Measurements from ENCODE around the gene LMAN1L.

Gene LMAN1L

DNA sequence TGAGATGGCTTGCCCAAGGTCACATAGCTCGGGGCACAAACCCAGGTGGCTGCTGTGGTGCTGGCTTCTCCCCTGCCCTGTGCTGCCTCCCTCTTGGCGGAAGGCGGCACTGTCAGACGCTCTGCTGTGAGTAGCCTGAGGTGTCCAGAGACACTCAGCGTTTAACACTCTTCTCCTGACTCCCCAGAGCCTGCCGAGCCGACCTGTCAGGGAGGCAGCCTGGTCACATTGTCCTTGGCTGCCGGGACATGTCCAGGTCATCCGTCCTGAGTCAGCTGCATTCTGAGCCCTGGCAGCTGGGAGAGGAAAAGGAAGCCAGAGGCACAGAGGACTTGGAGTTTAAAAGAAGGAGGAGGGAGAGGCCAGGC lies 4.7 kb downstream of the LMAN1L start:
- no peak for DNase-seq

DNA sequence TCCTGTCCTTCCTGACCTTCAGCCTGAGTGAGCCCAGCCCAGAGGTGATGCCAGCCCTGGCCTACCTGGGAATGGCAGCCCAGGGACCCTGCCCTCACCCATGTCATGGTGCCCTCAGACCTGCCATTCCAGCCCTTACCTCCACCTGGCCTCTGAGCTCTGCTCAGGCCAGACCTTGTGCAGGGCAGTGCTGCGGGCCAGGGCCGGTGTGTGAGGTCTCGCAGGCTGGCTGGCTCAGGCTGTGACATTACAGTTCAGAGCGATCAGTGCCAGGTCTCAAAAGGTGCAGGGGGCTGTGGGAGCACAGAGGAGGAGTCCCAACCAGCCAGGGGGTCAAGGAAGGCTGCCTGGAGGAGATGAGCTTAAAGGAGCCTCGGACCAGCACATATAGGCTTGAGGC lies 7.4 kb downstream of the LMAN1L start:
- DNase-seq = no peak

DNA sequence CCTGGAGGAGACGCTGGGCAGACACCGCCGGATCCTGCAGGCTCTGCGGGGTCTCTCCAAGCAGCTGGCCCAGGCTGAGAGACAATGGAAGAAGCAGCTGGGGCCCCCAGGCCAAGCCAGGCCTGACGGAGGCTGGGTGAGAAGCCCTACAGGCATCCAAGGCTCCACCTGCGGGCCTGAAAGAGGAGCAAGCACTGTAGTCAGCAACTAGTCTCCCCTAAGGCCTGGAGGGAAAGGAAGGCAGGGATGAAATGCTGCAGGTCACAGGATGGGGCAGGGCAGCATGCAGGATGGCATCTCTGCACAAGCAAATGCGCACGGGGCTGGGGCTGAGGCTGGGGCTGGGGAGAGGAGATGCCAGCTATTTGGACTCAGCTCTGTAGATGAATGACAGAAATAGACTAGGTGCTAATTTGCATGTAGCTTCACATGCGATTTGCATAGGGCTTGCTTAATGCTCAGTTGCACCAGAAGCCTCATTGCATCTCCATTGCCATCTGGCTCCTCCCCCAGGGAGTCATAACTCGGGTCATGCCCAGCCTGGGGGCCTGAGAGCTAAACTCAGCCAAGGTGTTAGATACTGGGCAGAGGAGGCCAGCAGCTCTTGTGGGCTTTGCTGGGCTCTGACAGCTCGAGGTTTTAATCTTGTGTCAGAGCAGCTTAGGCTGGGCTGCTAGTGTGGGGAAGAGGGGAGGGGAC lies 8.6 kb downstream of the LMAN1L start:
- peak; percentile 29 for DNase-seq

DNA sequence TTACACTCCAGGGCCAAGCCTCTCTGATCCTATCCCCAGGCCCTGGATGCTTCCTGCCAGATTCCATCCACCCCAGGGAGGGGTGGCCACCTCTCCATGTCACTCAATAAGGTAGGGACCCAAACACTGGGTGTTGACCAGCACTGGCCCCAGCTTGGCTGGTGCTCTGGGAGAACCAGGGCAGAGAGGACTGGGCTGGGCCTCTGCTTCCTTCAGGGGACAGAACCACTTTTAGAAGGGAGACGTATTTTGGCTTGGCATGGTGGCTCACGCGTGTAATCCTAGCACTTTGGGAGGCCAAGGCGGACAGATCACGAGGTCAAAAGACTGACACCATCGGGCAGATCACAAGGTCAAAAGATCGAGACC lies 9.1 kb downstream of the LMAN1L start:
- DNase-seq = no peak

DNA sequence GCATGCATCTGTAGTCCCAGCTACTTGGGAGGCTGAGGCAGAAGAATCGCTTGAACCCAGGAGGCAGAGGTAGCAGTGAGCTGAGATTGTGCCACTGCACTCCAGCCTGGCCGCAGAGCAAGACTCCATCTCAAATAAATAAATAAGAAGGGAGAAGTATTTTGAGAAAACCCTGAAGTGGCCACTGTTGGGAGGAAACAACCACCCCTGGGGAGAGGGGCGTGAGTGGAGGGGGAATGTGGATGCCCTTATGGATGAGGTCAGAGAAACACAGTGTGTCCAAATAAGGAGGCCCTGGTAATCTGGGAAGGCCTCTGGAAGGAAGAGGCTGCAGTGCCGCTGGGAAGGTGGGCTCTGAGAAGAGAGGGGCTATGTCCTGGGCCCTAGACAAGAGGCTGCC lies 9.6 kb downstream of the LMAN1L start:
- no peak for DNase-seq

DNA sequence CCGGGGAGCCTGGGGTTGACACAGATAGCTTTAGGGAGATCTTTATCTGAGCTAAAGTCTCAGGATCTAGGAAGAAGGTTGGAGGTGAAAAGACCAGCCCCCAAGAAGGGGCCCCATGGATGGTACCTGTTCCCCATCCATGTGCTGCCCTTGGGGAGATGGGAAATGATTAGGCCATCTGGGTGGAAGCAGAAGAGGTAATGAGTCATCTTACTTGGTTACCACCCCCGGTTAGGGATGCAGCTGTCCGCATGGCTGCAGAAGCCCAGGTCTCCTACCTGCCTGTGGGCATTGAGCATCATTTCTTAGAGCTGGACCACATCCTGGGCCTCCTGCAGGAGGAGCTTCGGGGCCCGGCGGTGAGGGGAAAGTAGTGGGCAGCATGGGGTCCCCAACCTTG lies 10.7 kb downstream of the LMAN1L start:
- DNase-seq = no peak

DNA sequence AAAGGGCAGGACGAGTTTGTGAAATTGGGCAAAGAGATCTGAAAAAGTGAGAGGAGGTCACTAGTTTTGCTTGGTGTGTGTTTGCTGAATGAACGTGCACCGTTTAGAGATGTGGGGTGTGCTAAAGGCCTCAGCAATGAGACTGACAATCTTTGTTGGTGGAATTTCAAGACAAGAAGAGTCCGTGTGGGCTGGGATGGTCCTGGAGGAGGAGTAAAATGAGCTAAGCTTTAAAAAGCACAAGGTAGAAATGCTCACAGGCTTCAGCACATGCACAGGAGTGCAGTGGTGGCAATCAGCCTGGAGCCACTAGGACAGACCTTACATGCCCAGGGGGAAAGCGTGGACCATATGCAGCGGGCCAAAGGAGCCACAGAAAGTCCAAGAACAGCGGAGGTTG lies 12.3 kb downstream of the LMAN1L start:
- DNase-seq = no peak

DNA sequence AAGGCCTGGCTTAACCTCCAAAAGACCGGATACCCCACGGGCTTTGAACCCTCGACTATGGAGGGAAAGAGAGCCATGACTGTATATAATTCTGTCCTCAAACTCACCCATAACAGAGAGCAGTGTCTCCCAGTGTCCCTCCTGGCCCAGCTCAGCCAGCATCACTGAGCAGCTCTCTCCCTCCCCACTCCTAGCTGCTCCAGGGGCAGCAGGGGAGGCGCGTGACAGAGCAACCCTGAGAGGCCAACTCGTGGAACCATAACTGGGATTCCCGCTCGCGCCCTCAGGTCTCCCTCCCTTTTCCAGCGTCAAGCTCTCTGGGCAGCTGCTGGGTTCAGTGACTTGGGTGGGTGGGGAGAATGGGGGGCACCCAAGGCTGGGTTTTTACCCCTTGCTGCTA lies 13.2 kb downstream of the LMAN1L start:
- no peak for DNase-seq

DNA sequence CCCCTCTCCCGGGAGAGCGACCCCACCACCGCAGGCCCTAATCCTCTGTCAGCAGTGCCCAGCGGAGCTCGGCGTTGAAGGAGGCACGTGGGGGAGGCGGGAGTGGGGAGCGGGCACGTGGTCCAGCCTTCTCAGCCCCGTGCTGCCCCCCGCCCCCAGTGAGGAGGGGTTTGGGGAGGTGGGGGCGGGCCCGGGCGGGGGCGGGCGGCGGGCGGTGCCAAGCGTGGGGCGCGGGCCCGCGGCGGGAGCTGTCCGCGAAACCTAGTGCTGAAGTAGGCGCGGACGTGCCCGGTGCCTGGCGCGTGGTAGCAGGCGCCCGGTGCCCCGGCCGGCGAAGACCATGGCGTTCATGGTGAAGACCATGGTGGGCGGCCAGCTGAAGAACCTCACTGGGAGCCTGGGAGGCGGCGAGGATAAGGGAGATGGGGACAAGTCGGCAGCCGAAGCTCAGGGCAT lies 13.8 kb downstream of the LMAN1L start, which contains the start of gene CPLX3:
TSS of gene CPLX3 (plus strand) at position 264 of the 456 bp plus-strand sequence. CDS start at position 341, 77 bp downstream.
- no peak for DNase-seq

DNA sequence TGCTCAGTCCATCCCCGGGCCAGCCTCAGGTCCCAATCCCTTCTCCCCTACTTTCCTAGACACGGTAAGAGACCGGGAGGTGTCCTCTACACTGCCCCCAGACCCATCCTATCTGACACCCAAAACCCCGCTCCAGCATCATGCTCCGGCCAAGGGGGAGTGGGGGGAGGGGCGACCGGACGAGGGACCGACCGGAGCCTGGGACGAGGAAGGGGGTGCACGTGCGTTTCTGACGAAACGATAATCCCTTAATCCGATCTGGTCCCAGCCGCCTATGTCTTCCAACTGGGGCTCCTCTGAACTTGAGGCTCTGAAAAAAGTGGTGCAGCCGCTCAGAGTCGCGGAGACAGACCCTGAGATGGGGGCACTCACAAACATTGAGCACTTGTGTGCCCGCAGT lies 14.3 kb downstream of the LMAN1L start:
- DNase-seq = no peak

DNA sequence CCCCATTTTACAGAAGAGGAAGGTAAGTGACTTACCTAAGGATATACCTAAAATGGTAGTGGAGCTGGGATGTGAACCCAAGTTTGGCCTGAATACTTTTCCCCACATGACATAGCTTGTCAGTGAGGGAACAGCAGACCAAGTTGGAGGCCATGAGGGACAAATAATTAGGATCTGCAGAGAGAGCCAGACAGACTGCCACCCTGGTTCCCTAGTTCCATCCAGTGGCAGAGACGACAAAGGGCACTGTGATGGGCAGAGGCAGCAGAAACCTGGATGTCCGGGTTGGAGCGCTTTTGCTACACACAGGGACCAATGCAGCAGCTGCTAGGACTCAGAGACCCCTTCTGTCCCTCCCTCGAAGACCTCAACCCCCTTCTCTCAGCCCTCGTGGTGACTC lies 15.0 kb downstream of the LMAN1L start:
- DNase-seq = no peak

DNA sequence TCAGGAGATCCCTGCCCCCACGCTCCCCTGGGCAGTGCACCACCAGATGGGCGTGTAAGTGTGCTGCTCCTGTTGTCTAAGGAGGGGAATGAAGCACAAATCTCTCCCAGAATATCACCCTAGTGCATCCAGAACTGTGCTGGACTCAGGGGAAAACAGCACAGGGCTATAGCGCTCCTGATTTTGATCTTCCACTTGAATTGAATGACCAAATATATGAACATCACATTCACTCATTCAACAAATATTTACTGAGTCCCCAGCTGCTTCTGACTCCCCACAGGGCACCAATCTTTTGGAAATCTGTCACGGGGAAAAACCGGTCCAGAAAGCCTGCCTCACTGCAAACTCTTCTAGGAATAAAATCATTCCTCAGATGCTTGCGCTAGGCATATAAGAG lies 16.2 kb downstream of the LMAN1L start:
- no peak for DNase-seq

DNA sequence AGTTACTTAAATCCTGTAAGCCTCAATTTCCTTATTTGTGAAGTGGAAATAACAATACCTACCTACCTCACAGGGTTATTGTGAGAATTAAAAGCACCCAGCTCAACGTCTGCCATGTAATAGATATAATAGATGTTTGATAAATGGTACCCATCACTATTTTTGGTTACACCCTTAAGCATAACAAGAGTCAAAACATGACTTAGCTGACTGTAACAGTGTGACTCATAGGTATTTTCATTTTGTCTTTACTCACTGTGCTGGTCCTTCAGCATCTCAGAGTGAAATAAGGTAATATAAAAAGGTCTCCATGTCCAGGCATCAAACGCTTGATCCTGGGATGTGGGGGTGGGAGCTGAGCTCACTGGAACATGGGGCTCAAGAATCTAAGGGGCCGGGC lies 16.9 kb downstream of the LMAN1L start:
- no peak for DNase-seq

DNA sequence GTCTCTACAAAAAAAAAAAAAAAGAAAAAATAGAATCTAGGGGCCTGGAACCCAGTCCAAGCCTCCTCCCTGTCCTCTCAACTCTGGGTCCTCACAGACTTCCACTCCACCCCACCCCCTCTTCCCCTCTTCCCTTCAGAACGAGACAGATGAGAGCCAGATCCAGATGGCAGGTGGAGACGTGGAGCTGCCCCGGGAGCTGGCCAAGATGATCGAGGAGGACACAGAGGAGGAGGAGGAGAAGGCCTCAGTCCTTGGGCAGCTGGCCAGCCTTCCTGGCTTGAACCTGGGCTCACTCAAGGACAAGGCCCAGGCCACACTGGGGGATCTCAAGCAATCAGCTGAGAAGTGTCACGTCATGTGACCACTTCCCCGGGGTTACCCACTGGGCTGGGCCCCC lies 17.4 kb downstream of the LMAN1L start:
- no peak for DNase-seq

DNA sequence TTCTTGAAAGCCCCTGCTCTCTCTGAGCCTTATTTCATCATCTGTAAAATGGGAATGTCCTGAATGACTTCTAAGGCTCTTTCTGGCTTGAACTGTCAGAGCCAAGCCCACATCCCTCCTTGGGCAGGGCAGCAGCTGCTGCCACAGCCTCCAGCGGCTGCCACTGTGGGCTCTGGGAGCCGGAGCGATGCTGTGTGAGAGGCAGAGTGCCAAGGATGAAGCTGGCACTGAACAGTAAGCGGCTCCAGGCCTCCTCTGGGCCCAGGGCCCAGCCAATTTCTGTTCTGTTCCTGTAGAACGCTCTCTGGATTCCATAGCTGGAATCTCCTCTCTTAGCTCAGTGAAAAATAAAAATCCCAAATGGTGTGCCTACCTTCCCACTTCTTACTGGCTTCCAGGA lies 18.2 kb downstream of the LMAN1L start:
- DNase-seq = peak; percentile 46

DNA sequence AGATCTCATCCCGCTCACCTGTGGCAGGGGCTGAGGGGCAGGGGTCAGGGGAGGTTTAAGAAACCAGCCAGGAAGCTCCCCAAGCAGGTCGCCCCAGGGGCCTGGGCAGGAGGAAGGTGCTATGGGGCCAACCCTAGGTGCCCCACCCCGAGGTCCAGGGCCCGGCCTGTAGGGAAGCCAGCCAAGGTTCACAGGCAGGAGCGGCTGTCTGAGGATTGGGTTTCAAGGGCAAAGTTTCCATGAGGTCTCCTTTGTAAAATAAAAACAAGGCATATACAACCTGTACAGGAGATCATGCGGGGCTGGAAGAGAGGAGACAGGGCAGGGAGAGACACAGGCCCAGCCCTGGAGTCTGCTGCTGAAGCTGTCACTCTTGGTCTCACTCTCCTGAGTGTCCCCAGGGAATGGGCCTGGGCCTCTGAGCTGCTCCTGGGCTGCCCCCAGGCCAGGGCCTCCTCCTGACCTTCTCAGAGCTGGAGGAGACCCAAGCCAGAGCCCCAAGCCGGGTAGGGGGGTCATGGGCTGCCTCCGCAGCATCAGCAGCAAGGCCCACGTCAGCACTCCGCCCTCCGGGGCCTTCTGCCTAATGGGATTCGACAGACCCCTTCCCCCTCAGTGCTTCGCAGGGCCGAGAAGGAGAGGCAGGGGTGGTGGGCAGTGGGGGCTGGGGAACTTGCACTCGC lies 19.3 kb downstream of the LMAN1L start:
- DNase-seq = no peak

DNA sequence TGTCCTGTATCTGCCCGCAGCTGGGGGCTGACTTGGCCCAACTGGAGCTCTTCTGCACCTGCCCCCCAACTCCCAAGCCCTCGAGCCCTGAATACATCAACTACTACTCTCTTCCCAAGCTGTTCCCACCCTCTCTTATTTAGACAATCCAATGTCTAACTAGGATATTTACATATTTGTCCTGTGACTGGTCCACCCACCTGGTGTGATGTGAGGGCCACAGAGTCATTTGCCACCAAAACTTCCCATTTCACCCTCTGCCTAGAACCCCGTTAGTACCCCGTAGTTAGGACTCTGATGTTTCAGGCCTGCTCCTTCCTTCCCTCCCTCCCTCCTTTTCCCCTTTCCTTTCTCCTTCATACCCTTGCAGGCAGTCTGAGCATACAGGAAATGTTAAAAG lies 20.2 kb downstream of the LMAN1L start:
- DNase-seq = no peak

DNA sequence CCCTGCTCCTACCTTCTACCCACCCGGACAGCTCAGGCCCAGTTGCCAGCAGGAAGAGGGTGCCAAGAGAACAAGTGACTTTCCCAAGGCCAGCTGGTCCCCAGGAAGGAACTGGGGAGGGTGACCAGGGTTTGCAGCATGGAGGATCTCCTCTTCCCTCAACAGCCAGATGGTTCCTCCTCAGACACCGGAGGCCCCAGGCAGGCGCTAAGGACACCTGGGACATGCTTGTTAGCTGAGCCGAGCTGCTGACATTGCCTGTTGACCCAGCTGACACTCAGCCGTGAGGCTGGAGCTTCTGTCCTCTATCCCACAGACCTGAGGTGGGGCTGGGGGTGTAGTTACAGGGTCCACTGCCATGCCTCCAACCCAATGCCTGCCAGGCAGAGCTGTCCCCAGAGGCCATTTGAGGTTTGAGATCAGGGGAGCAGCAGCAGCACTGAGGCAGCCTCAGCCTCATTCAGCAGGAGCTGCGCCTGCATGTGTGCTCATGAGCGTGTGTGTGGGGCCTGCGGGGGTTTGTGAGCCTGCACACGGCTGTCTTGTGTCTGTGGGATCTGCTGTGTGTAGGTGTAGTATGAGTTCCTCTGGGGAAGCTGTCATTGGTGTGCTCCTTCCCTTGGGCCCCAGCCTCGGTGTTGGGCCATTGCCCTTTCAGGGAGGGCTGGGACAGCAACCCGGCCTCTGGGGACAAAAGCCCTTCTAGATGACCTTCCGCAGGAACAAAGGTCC lies 20.9 kb downstream of the LMAN1L start:
- DNase-seq = no peak

DNA sequence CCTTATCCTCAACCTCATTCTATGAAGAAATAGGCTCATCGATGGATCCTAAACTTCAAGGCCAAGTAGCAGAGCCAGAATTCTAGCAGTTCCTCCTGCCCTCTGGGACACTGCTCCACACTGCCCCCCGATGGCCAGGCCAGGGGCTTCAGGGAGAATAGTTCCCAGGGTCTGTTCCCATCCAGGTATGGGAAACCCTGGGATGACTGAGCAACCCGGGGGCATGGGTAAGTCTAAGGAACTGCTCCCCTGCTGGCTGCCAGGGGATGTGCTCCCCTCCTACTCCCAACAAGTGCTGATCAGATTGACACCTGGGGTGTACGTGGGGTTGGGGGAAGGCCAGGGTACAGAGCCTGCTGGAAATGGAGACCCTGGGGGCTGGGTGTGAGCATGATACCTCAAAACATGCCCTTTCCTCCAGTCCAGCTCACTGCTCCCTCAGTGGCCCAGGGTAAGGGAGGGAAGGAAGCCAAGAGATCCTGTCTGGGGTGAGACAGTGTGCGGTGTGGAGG lies 22.7 kb downstream of the LMAN1L start:
- DNase-seq = no peak

DNA sequence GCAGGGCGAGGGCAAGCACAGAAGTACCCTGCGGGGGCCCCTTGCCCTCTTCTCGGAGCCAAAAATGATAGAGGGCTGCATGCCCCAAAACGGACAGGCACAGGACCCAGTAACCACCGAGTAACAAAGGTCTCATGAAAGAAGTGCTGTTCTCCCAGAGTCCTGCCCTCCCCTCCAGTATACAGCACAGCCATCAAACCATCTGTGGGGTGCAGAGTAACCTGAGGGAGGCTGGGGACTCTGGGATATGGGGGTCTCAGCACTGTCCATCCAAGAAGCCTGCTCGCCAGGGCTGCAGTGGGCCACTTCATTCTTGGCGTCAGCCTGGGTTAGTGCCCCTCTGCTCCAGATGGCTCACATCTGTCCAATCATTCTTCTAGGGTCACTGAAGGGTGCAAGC lies 24.2 kb downstream of the LMAN1L start:
- no peak for DNase-seq

DNA sequence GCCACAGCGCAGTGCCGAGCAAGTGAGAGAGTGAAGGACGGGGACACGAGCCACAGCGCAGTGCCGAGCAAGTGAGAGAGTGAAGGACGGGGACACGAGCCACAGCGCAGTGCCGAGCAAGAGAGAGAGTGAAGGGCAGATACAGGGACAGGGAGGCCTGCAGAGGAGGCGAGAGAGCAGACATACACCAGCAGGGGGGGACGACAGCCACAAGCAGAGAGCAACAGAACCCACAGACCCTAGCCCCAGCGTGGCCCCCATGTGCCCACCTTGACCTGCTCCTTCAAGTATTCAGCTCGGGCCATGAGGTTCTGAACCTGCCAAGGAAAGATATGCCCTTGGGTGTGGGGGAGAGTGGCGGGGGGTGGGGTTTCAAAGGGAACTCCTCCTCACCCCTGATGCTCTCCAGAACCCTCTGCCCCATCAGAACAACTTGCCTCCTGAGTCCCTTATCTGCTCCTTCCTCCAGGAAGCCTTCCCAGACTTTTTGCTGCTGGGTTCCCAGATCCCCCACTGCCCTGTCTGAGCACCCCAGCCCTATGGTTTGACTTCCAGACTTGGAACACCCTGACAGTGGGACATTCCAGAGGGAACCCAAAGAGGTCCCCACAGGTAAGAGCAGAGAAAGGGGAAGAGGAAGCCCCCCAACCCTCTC lies 25.0 kb downstream of the LMAN1L start:
- no peak for DNase-seq

DNA sequence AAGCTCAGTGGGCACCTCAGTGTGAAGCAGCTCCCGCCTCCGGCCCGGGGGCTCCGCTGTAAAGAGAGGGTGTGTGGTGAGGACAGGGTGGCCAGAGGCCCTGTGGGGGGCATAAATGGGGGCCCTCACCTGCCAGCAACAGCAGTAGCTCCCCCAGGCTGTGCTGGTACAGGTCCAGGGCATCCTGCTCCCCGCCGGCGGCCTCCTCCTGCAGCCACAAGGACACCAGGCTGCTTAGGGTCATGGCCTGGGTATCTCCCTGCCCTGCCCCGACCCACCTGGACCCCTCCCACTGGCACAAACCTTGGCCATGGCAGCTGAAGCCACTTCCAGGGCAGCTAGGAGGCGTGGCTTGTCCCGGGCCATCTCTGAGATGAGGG lies 25.5 kb downstream of the LMAN1L start:
- no peak for DNase-seq

DNA sequence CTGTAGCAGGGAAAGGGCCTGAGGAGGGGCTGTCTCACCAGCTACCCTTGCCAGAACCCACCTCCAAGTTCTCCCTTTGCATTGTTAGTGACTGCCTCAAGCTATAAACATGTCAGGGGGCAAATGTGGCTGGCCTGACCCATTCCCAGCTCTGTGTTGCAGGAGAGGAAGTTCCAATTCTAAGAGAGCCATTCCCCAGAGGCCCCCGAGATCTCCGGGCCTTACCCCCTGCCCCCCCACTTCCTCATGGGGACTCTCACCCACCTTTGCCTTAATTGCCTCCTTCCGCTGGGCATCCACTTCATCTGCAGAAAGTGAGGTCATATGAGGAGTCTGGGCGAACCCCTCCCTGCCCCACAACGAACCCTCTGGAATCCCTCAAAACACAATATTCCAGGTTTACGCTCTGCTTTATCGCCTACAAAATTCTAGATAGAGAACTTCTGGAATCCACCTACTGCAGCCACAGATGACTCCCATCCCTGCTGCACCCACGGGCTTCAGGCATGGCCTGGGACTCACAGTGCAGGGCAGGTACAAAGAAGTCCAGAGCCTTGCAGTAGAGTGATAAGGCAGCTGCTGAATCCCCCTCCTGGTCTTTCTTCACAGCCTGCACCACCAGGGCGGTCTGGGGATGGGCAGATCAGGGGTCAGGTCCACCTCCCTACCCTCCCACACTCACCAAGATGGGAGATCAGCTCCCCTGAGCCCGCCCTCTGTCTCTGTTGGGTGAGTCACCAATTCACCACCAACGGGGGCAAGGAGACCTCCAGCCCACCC lies 26.3 kb downstream of the LMAN1L start:
- no peak for DNase-seq

Measured in DMS 273 treated with DMSO at 0.1 percent for 48 hours (cell line).